Stimulated activated CD8-positive, alpha-beta memory T cell treated with anti-CD3 and anti-CD28 coated beads, Interleukin-4, amount 100 ng/mL, for 24 hours (primary cell): ENCODE measurements around the gene FRAT2.
"Not testable (repeated sequence)": the region's sequence is repeated elsewhere in the genome, so short reads cannot be mapped to it uniquely, and the experiment has no call there.

Experiments
- DNase-seq: peaks from one replicate; pipeline ENCODE4 v3.0.0-alpha.2; 2020; ENCODE audit warnings: low read depth

Gene FRAT2

GRCh38 chr10:97291357-97292096 lies 43.0 kb downstream of the FRAT2 start:
- DNase-seq, result no peak

GRCh38 chr10:97290576-97291356 lies 43.8 kb downstream of the FRAT2 start:
- not testable (repeated sequence) for DNase-seq

DNA sequence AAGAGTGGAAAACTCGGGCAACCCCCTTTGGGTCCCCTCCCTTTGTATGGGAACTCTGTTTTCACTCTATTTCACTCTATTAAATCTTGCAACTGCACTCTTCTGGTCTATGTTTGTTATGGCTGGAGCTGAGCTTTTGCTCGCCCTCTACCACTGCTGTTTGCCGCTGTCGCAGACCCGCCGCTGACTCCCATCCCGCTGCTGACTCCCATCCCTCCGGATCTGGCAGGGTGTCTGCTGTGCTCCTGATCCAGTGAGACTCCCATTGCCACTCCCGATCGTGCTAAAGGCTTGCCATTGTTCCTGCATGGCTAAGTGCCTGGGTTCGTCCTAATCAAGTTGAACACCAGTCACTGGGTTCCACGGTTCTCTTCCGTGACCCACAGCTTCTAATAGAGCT lies 44.5 kb downstream of the FRAT2 start:
- DNase-seq, result not testable (repeated sequence)
